ENCODE data around the gene DISC1. TPM values are rescaled to one million over a fixed set of nuclear protein-coding genes. Genes with fewer than 3 reads are reported as not detected.

DISC1 gene
- total RNA-seq, 1 experiment from 2014 or later: 1.8 TPM

DNA sequence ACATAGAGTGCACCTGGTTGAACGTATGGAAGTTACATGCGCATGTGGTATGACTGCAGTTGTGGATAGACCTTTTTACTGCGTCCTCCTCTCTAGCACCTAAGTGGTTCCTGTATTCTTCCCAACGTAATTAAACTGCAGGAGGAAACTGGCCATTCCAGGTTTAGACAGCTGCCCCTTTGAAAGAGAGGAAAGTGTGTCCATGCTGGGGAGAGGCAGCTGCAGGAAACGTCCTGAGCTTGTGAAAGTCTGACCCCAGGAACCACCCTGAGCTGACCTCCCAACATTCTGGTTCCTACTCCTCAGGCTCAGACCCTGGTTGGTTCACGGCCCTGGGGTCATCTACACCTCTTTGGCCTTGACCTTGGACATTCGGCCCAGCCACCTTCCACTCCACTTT is 309.3 kb downstream of the DISC1 start:
- ChIA-PET RAD21 (ENCODE audit: low non-redundant PET in 1 of 2, low total read pairs in 2 of 2, uncharacterized antibody in 2 of 2, unreplicated experiment in 2 of 2) (no interaction called here), CTCF (no interaction called here), POLR2A (no interaction called here)
- Histone ChIP-seq H3K4me2 (ENCODE audit: low read length) (no peak overlapping the region), H3K36me3 (ENCODE audit: control insufficient read depth in 1 of 2, insufficient read depth in 2 of 2, low read length in 2 of 2) (no peaks in the 10 kb centered on the region), H3K79me2 (ENCODE audit: insufficient read depth, low read length) (no peaks in the 10 kb centered on the region), H4K20me1 (ENCODE audit: insufficient read depth) (no peaks in the 10 kb centered on the region), H3K27me3 (ENCODE audit: insufficient read depth, low read length) (peaks cover 16% of the 10 kb centered on the region), H3K9me3 (ENCODE audit: control insufficient read depth in 1 of 2, insufficient read depth in 1 of 2, low read depth in 1 of 2, low read length in 2 of 2) (peaks cover 3 to 8% of the 10 kb centered on the region in 2 experiments; a peak in 1 of 4 replicates), H3K9me2 (ENCODE audit: insufficient read depth) (no peaks in the 10 kb centered on the region), H3K4me3 (replicated peaks in 1 of 2; ENCODE audit: low read depth in 1 of 2, low read length in 2 of 2) (no peak overlapping the region), H3K9ac (ENCODE audit: low read length) (no peak overlapping the region), H3K27ac (ENCODE audit: low read depth, low read length) (no peak overlapping the region), H2AFZ (ENCODE audit: low read depth, low read length, poor library complexity, severe bottlenecking) (no peak overlapping the region), H3K4me1 (ENCODE audit: control insufficient read depth in 1 of 2, insufficient read depth in 2 of 2, low read length in 2 of 2) (no peaks in the 10 kb centered on the region)
- intact Hi-C loops (cut with micrococcal nuclease): no loop called here
- no peak for TF ChIP-seq POLR2A (IDR thresholded peaks at IDR 0.05; ENCODE audit: borderline replicate concordance, extremely low read depth, insufficient read depth, insufficient read length)
- TF ChIP-seq, protein P1, sequence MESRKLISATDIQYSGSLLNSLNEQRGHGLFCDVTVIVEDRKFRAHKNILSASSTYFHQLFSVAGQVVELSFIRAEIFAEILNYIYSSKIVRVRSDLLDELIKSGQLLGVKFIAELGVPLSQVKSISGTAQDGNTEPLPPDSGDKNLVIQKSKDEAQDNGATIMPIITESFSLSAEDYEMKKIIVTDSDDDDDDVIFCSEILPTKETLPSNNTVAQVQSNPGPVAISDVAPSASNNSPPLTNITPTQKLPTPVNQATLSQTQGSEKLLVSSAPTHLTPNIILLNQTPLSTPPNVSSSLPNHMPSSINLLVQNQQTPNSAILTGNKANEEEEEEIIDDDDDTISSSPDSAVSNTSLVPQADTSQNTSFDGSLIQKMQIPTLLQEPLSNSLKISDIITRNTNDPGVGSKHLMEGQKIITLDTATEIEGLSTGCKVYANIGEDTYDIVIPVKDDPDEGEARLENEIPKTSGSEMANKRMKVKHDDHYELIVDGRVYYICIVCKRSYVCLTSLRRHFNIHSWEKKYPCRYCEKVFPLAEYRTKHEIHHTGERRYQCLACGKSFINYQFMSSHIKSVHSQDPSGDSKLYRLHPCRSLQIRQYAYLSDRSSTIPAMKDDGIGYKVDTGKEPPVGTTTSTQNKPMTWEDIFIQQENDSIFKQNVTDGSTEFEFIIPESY (IDR thresholded peaks at IDR 0.05; ENCODE audit: extremely low read depth, insufficient replicate concordance, low read length): no peak
- TF ChIP-seq REST (IDR thresholded peaks at IDR 0.05; ENCODE audit: low read depth): no peak
- no peak for TF ChIP-seq JUND (IDR thresholded peaks at IDR 0.05)
- TF ChIP-seq ZFX (IDR thresholded peaks at IDR 0.05): no peak
- no peak for TF ChIP-seq EGR1 (IDR thresholded peaks at IDR 0.05; ENCODE audit: low read depth)
- TF ChIP-seq CBX3 (IDR thresholded peaks at IDR 0.05; ENCODE audit: low read depth): no peak
- no peak for TF ChIP-seq CEBPB (IDR thresholded peaks at IDR 0.05; ENCODE audit: low read depth)
- TF ChIP-seq EZH2phosphoT487 (IDR thresholded peaks at IDR 0.05; ENCODE audit: borderline replicate concordance): no peak
- TF ChIP-seq EZH2 (IDR thresholded peaks at IDR 0.05): no peak
- no peak for TF ChIP-seq FOSL1 (IDR thresholded peaks at IDR 0.05; ENCODE audit: low read depth)
- TF ChIP-seq RAD21 (IDR thresholded peaks at IDR 0.05; ENCODE audit: low read depth): no peak
- TF ChIP-seq POLR2AphosphoS5 (IDR thresholded peaks at IDR 0.05; ENCODE audit: low read depth, low read length): no peak
- ATAC-seq (no peak), DNase-seq (ENCODE audit: low read depth, low spot score) (no peak)
- no TSS peak for BruUV-seq (replicated peaks)
